Inflammatory macrophage (primary cell): ENCODE results near the gene SRGAP1.
"Not testable (repeated sequence)": the region's sequence is repeated elsewhere in the genome, so short reads cannot be mapped to it uniquely, and the experiment has no call there.

Source experiments
- DNase-seq, 2 donors: peaks; one replicate each; pipeline ENCODE4 v3.0.0-alpha.2; 2020 to 2022

The SRGAP1 gene

GRCh38 chr12:63870838-63871237, 26.3 kb downstream of the SRGAP1 start:
- DNase-seq = no peak

- no peak for DNase-seq
Measured at GRCh38 chr12:63874897-63875480, 30.5 kb downstream of the SRGAP1 start.

- no peak for DNase-seq
Measured at GRCh38 chr12:63875703-63876102, 31.2 kb downstream of the SRGAP1 start.

- no peak for DNase-seq
Measured at GRCh38 chr12:63876980-63877379, 32.5 kb downstream of the SRGAP1 start.

DNA sequence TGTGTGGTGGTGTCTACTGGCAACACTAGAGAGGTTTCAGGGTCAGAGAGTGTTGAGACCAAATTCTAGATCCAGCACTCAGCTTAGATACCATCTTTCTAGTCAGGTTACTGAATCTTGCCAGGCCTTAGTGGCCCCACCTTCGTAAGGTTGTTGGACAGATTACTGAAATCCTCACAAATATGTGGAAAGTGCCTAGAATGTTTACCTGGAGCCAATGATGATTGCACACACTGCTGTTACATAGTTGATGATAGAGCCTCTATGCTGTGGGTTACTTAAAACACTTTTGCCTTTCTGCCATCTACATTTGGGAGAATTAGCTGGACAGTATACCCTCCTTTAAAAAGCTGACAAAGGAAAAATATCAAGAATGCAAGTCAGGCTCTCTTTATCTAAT, 33.2 kb downstream of the SRGAP1 start:
- no peak for DNase-seq

- not testable (repeated sequence) for DNase-seq
Measured at GRCh38 chr12:63880235-63880634, 35.7 kb downstream of the SRGAP1 start.

DNA sequence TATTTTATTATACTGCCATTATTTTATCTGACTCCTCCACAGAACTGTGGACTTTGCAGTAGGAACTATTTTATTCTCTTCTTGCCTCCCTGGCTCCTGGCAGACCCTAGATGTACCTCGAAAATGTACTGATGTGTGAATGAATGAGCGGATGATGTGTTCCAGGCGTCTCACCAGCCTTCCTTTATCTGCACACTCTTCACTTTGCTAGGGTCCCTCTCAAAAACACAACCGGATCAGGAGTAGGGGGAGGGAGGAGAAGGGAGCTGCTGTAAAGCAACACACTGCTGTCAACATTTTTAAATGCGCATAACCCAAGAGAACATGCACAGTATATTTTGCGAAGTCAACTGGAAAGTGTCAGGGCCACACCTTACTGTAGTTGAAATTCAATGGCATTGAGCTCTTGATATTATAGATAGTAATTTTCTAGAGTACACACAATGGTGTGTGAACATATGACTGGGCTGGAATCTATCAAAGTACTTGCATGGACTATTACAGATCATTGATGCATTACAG, 36.3 kb downstream of the SRGAP1 start:
- DNase-seq = no peak

GRCh38 chr12:63882844-63883243, 38.3 kb downstream of the SRGAP1 start:
- no peak for DNase-seq

GRCh38 chr12:63885401-63885800, 40.9 kb downstream of the SRGAP1 start:
- no peak for DNase-seq

DNA sequence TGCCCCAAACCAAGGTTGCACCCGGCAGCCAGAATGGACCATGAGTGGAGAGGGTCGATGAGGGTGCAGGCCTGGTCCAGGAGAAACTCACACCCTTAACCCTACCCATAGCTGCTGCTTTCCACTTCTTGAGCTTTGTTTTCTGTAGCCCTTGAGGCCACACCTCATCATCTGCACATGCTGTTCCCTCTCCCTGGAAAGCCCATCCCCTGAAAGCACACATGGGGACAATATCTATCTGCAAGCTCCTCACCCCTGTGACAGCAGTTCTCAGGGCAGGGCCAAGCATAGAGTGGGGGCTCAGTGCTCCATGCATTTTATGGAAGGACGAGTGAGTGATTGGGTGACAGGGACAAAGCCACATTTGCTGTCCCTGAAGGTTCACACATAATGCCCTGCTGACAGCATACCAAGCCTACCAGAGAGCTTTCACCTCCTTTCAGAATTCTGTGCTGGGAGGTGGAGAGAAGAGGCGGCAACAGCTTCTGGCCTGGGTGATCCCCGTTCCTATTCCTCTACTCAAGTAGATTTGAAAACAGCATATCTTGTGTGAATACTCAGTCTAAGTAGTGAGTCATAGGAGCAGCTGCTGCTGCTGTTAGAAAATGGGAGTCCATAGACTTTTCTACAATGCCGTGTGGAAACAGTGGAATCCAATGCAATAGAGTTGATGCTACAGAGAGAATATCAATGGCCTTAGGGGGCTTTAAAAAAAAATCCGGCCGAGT, 44.6 kb downstream of the SRGAP1 start:
- DNase-seq = no peak

DNA sequence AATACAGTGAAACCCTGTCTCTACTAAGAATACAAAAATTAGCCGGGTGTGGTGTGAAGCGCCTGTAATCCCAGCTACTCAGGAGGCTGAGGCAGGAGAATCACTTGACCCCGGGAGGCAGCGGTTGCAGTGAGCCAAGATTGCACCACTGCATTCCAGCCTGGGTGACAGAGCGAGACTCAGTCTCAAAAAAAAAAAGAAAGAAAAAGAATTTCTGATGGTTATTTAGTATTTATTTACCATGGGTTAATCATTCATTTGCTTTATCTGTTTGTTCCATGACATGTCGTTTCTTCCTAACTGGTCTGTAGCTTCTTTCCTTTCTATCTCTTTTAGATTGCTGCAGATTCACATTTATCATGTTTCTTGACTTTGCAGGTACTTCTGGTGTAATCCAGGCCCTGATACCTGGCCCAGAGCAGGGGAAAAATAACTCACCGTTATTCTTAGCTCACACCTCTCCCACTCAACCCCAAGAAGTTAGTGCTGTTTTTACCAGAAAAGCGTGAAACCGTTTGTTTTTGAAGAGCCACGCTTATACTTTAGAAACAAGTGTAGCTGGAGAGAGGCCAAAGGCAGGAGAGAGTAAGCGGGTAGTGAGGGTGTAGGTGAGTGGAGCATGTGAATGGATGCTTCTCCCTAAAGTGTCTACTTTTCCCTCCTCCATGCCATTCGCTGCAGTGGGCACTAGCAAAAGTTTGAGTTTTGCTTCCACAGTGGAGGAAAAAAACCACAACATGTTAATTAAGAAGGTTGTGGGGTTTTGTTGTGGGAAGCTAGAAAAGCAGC, 45.4 kb downstream of the SRGAP1 start:
- DNase-seq = no peak

DNA sequence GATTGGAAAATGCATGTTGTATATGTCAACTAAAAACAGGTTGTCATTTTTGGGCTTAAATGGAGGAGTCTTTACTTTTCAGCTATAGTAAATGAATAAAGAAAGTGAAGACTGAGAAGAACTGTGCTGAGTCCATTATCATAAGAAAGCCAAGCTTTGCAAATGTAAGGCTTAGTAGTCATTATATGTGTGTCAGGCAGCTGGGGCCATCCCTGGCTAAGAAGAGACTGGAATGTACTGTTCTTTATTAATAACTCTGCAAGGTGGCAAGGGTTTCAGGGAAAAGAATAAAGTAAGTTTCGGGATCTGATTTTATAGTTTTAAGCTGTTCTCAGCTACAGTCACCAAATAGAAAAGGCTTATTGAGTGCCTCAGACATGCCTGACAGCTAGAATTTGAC, 48.7 kb downstream of the SRGAP1 start:
- no peak for DNase-seq

DNA sequence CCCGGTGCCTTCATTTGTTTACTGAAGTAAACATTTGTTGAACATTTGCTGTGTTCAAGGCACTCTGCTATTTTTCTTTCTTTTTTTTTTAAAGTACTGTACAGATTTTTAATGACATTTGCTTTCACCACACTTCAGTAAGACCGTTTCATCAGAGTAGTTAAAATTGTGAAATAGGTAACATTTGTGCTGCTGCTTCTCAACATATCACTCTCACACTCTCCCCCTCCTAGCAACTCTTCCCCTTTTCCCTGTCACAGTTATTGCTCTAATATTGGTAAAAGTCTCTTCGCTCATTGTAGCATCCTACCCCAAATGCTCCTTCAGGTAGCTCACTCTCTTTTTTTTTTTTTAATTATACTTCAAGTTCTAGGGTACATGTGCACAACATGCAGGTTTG, 49.6 kb downstream of the SRGAP1 start:
- peak; percentile 23 to 83 for DNase-seq

GRCh38 chr12:63895841-63896240, 51.3 kb downstream of the SRGAP1 start:
- DNase-seq = no peak

GRCh38 chr12:63897931-63898330, 53.4 kb downstream of the SRGAP1 start:
- no peak for DNase-seq

- no peak for DNase-seq
Measured at GRCh38 chr12:63898764-63899337, 54.4 kb downstream of the SRGAP1 start.

DNA sequence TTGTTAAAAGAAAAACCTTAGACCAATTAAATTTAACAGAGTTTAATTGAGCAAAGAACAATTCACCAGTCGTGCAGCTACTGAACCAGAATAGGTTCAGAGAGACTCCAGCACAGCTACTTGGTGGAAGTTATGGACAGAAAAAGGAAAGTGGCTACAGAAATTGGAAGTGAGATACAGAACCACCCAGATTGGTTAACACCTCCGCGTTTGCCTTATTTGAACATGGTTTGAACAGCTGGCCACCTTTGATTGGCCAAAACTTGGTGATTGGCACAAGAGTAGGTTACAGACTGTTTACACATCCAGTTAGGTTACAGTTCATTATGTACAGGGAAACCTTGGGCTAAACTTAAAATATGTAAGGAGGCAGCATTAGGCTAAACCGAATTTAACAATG, 54.9 kb downstream of the SRGAP1 start:
- DNase-seq = no peak

DNA sequence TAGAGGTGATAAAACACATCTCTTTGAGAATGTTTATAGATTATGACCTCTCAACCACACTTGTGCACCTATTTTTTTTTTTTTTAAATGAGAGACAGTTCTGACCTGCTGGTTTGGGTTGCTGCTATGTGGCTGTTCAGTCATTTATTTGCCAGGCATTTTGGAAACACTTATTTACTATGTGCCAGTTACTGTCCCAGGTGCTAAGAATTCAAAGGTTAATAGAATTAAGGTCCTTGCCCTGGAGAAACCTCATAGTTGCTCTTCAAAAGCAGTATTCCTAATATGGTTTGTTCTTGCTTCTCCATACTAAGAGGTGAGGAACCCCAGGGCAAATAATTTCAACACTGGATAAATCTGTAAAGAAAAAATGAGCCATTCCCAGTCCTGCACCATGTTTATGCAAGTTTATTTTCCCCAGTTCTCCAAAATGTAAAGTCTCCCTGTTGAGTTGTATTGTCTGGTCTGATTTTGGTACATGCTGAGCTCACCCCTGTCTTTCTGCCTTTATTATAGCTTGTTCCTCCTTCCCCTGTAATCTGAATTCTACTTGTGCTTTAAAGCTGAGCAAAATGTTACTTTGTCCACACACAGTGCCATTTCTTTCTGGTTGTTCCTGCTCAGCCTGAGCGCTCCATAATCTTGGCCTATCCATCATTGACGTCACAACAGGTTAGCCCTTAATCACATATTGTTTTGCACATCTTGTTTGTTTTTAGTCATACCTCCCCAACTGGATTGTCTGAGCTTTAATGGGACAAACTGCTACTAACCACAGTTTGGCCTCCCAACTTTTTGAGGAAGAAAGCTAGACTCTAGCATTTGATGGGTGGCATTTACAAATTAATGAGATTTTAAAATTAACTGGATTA, 56.7 kb downstream of the SRGAP1 start:
- no peak for DNase-seq

- DNase-seq = no peak
Measured at GRCh38 chr12:63904653-63905052, 60.2 kb downstream of the SRGAP1 start.

- DNase-seq = peak; percentile 2 to 23
Measured at GRCh38 chr12:63905544-63905943, 61.0 kb downstream of the SRGAP1 start.

DNA sequence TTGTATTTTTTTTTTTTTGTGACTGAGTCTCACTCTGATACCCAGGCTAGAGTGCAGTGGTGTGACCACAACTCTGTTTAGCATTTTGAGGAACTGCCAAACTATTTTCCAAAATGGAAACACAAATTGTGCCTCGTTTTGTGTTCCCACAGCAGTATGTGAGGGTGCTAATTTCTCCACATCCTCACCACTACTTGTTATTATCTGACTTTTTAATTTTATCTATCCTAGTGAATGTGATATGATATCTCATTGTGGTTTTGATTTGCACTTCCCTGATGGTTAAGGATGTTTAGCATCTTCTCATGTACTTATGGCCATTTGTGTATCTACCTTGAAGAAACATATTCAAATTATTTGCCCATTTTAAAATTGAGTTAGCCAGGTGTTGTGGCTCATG, 62.4 kb downstream of the SRGAP1 start:
- no peak for DNase-seq

DNA sequence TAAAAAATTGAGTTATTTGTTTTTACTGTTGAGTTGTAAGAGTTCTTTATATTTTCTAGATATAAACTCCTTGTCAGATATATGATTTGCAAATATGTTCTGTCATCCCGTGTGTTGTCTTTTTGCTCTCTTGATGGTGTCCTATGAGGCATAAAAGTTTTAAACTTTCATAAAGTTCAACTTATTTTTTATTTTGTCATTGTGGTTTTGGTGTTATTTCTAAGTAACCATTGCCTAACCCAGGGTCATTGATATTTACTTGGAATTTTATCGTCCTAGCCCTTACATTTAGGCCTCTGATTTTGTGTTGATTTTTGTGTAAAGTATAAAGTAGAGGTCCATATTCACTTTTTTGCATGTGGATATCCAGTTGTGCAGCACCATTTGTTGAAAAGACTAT, 63.1 kb downstream of the SRGAP1 start:
- no peak for DNase-seq
